ENCODE data around the gene PPP3CA.

- TF ChIP-seq, protein P1, sequence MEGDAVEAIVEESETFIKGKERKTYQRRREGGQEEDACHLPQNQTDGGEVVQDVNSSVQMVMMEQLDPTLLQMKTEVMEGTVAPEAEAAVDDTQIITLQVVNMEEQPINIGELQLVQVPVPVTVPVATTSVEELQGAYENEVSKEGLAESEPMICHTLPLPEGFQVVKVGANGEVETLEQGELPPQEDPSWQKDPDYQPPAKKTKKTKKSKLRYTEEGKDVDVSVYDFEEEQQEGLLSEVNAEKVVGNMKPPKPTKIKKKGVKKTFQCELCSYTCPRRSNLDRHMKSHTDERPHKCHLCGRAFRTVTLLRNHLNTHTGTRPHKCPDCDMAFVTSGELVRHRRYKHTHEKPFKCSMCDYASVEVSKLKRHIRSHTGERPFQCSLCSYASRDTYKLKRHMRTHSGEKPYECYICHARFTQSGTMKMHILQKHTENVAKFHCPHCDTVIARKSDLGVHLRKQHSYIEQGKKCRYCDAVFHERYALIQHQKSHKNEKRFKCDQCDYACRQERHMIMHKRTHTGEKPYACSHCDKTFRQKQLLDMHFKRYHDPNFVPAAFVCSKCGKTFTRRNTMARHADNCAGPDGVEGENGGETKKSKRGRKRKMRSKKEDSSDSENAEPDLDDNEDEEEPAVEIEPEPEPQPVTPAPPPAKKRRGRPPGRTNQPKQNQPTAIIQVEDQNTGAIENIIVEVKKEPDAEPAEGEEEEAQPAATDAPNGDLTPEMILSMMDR (IDR thresholded peaks at IDR 0.05): no peak
- no peak for TF ChIP-seq POLR2AphosphoS5 (IDR thresholded peaks at IDR 0.05)
Measured at GRCh38 chr4:101147283-101147682, 200.0 kb downstream of the PPP3CA start.

All from breast epithelium (tissue), 3 donors.